PC-9 (cell line): ENCODE data around the gene SPATS2. TPM values are rescaled to one million over a fixed set of nuclear protein-coding genes. Genes with fewer than 3 reads are reported as not detected.

Experiments used
- BruUV-seq: library from RNA; stranded (reverse); fragments of 400-500 nt; replicated peaks from 2 replicates; lab custom pipeline; 2021; lab: Mats Ljungman, UMichigan
- CTCF ChIA-PET: fragments of 300-600 bp; sonication (Branson Sonifier 250); formaldehyde crosslinking; loops from one replicate; lab custom pipeline; 2022; ENCODE audit warnings: antibody characterized with exemption; lab: Charles Lee
- POLR2A ChIA-PET: fragments of 300-600 bp; sonication (Branson Sonifier 250); formaldehyde crosslinking; loops from one replicate; lab custom pipeline; 2022; ENCODE audit warnings: antibody characterized with exemption; ENCODE audit not compliant: unreplicated experiment; lab: Charles Lee
- DNase-seq, 2 experiments: peaks; one replicate each; pipeline versions ENCODE4 v3.0.0 to v3.0.0-alpha.2; 2015 to 2022; ENCODE audit warnings: mixed read lengths in 1 of 2
- H2AFZ ChIP-seq: fragments of 200-600 bp; sonication (generic); 2 replicates; pipeline ENCODE4 v1.8.1; 2017; ENCODE audit warnings: antibody characterized with exemption
- H3F3A ChIP-seq: fragments of 200-600 bp; sonication (generic); 2 replicates; pipeline ENCODE4 v1.8.1; 2017; ENCODE audit warnings: antibody characterized with exemption, mild to moderate bottlenecking, low read depth; ENCODE audit not compliant: insufficient read depth
- H3K27ac ChIP-seq: fragments of 200-600 bp; sonication (generic); 2 replicates; pipeline ENCODE4 v1.6.1; 2016; ENCODE audit warnings: mixed run types
- H3K27me3 ChIP-seq: fragments of 200-600 bp; sonication (generic); 2 replicates; pipeline ENCODE4 v1.6.1; 2016; ENCODE audit warnings: low read depth, mixed run types; ENCODE audit not compliant: insufficient read depth
- H3K36me3 ChIP-seq: fragments of 200-600 bp; sonication (generic); 2 replicates; pipeline ENCODE4 v1.6.1; 2016; ENCODE audit warnings: low read depth, mixed run types
- H3K4me1 ChIP-seq: fragments of 200-600 bp; sonication (generic); replicated peaks from 2 replicates; pipeline ENCODE4 v1.6.1; 2016; ENCODE audit warnings: mixed run types; ENCODE audit not compliant: insufficient read depth
- H3K4me2 ChIP-seq: fragments of 200-600 bp; sonication (generic); 2 replicates; pipeline ENCODE4 v1.6.1; 2017; ENCODE audit warnings: mixed run types
- H3K4me3 ChIP-seq: fragments of 200-600 bp; sonication (generic); 2 replicates; pipeline ENCODE4 v1.6.1; 2016; ENCODE audit warnings: mixed run types
- H3K79me2 ChIP-seq: fragments of 200-600 bp; sonication (generic); 2 replicates; pipeline ENCODE4 v1.6.1; 2017; ENCODE audit warnings: low read depth, mixed run types
- H3K9me2 ChIP-seq: fragments of 200-600 bp; sonication (generic); 2 replicates; pipeline ENCODE4 v1.8.1; 2017; ENCODE audit warnings: mild to moderate bottlenecking; ENCODE audit not compliant: insufficient read depth
- H3K9me3 ChIP-seq: fragments of 200-600 bp; sonication (generic); 2 replicates; pipeline ENCODE4 v1.8.1; 2016; ENCODE audit warnings: low read depth; ENCODE audit not compliant: insufficient read depth
- H4K20me1 ChIP-seq: fragments of 200-600 bp; sonication (generic); 2 replicates; pipeline ENCODE4 v1.8.1; 2017; ENCODE audit not compliant: insufficient read depth
- CTCF ChIP-seq: fragments of 200-600 bp; sonication (generic); conservative IDR thresholded peaks from 2 replicates; pipeline ENCODE4 v1.6.1; 2017; ENCODE audit warnings: mixed run types, antibody characterized with exemption, mild to moderate bottlenecking, moderate library complexity
- EZH2 ChIP-seq: fragments of 200-600 bp; sonication (generic); IDR thresholded peaks from 2 replicates; pipeline ENCODE4 v1.8.0; 2017; ENCODE audit warnings: antibody characterized with exemption, low read depth
- intact Hi-C: fragments of 100-400 bp; cut with micrococcal nuclease; formaldehyde crosslinking; loops from one replicate; pipeline ENCODE4 v1.10.0; 2022; ENCODE audit not compliant: unreplicated experiment
- total RNA-seq: library from RNA; stranded (reverse); gene quantifications from 2 replicates; pipeline ENCODE4 v1.2.3, GENCODE V29; 2021

SPATS2 gene
- total RNA-seq, 1 experiment from 2014 or later, result 65.1 TPM

DNA sequence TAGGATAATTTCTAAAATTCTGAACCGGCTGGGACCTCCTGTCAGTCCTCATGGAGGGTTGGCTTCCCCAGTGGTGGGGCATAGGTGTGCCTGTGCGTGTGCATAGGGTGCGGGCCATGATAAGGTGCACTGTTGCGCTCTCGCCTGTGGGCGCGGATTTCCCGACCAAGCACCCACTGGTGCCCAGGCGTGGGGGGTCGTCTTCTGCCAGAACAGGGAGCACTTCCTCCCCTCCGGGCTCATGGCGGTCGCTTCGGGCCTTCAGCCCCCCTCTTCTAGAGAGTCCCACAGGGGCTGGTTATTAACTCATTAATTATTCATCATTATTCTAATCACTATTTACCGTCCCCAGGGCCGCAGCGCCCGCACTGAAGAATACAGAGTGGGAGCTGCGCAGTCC is 33.0 kb upstream of the SPATS2 start:
- Histone ChIP-seq H3K4me2 (no peak overlapping the region), H3K27ac (no peak overlapping the region), H3K4me3 (no peak overlapping the region), H3F3A (peaks cover 13% of the 10 kb centered on the region; the same call in 1 of the 2 replicates), H3K27me3 (no peaks in the 10 kb centered on the region), H3K9me3 (no peaks in the 10 kb centered on the region), H3K9me2 (no peaks in the 10 kb centered on the region), H3K36me3 (no peaks in the 10 kb centered on the region), H3K79me2 (no peaks in the 10 kb centered on the region), H4K20me1 (no peaks in the 10 kb centered on the region), H2AFZ (no peak overlapping the region), H3K4me1 (no peaks in the 10 kb centered on the region)
- DNase-seq, result no peak
- intact Hi-C loops, result no loop called here
- BruUV-seq, result no TSS peak
- ChIA-PET POLR2A (interaction anchor here (1.2 kb wide), 1 partner anchor 11 kb away, joined by 4 read pairs; the partner anchor contains the start of gene TROAP), CTCF (no interaction called here)
- TF ChIP-seq EZH2, result no peak
- no peak for TF ChIP-seq CTCF

GRCh38 chr12:49334681-49335080 is 32.6 kb upstream of the SPATS2 start:
- Histone ChIP-seq H3F3A (peaks cover 13% of the 10 kb centered on the region; the same call in 1 of the 2 replicates), H2AFZ (no peak overlapping the region), H3K27ac (no peak overlapping the region), H4K20me1 (no peaks in the 10 kb centered on the region), H3K9me3 (no peaks in the 10 kb centered on the region), H3K27me3 (no peaks in the 10 kb centered on the region), H3K4me1 (no peaks in the 10 kb centered on the region), H3K79me2 (no peaks in the 10 kb centered on the region), H3K36me3 (no peaks in the 10 kb centered on the region), H3K4me2 (no peak overlapping the region), H3K4me3 (no peak overlapping the region), H3K9me2 (no peaks in the 10 kb centered on the region)
- TSS peak; percentile 8 for BruUV-seq
- intact Hi-C loops, result no loop called here
- ChIA-PET POLR2A (interaction anchor here (1.2 kb wide), 1 partner anchor 12 kb away, joined by 4 read pairs; the partner anchor contains the start of gene TROAP), CTCF (no interaction called here)
- no peak for DNase-seq
- TF ChIP-seq EZH2 (no peak), CTCF (no peak)

DNA sequence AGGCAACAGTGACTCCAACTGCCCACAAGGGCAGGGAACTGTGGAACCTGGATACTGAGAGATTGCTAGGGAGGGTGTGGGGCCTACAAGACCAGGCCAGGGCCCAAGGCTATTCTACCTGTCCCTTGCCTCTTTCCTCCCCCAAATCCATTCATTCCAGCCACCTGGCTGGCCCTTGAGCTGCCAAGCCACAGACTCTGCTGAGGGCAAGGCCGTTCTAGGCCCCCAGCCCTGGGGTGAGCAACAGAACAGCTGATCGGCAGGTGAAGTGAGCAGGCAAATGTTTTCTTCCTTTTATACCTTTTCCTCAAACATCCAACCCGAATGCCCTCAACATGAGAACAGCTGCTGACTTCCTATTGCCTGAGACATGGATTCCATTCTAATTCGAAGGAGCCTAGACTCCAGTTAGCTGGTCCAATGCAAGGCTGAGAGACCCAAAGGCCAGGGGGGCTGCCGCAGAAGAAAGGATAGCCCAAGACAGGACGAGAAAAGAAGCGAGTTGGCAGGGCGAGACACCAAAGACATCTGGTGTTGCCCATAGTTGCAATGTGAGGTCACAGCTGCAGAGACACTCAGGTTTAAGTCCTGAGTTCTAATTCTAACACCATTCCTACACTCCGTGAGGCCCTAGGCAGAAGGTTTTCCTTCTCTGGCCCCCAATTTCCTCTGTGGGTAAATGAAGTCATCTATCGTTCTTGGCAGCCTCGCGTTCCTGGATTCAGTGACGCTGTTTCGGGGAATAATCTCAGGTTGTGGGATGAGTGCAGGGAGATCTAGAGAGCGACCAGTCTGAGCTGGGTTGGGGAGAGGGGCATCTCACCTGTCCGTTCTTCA is 31.9 kb upstream of the SPATS2 start:
- no peak overlapping the region for H3K4me3 ChIP-seq
- BruUV-seq, result no TSS peak
- CTCF ChIA-PET, result interaction anchor here (0.7 kb wide), 1 partner anchor 223 kb away, joined by 3 read pairs; no protein-coding TSS in a partner anchor
- H3K36me3 ChIP-seq, result no peaks in the 10 kb centered on the region
- H4K20me1 ChIP-seq, result no peaks in the 10 kb centered on the region
- TF ChIP-seq CTCF (no peak), EZH2 (no peak)
- H3K27me3 ChIP-seq, result no peaks in the 10 kb centered on the region; the same call in 1 of the 2 replicates
- peaks cover 17% of the 10 kb centered on the region; the same call in 1 of the 2 replicates for H3F3A ChIP-seq
- H3K9me3 ChIP-seq, result no peaks in the 10 kb centered on the region
- intact Hi-C loops, result no loop called here
- H3K27ac ChIP-seq, result no peak overlapping the region
- H2AFZ ChIP-seq, result no peak overlapping the region
- DNase-seq, result no peak
- H3K79me2 ChIP-seq, result no peaks in the 10 kb centered on the region
- no peaks in the 10 kb centered on the region for H3K4me1 ChIP-seq
- POLR2A ChIA-PET, result interaction anchor here (1.2 kb wide), 1 partner anchor 12 kb away, joined by 4 read pairs; the partner anchor contains the start of gene TROAP
- no peaks in the 10 kb centered on the region for H3K9me2 ChIP-seq
- no peak overlapping the region for H3K4me2 ChIP-seq
